Measurements from ENCODE around the gene CD63. TPM values are rescaled to one million over a fixed set of nuclear protein-coding genes. Genes with fewer than 3 reads are reported as not detected.
A peak's percentile ranks its signal among the peaks of the same experiment; 100 is the strongest.

CD63 gene
- total RNA-seq, 2 experiments from 2014 or later, result 222 to 288 TPM

DNA sequence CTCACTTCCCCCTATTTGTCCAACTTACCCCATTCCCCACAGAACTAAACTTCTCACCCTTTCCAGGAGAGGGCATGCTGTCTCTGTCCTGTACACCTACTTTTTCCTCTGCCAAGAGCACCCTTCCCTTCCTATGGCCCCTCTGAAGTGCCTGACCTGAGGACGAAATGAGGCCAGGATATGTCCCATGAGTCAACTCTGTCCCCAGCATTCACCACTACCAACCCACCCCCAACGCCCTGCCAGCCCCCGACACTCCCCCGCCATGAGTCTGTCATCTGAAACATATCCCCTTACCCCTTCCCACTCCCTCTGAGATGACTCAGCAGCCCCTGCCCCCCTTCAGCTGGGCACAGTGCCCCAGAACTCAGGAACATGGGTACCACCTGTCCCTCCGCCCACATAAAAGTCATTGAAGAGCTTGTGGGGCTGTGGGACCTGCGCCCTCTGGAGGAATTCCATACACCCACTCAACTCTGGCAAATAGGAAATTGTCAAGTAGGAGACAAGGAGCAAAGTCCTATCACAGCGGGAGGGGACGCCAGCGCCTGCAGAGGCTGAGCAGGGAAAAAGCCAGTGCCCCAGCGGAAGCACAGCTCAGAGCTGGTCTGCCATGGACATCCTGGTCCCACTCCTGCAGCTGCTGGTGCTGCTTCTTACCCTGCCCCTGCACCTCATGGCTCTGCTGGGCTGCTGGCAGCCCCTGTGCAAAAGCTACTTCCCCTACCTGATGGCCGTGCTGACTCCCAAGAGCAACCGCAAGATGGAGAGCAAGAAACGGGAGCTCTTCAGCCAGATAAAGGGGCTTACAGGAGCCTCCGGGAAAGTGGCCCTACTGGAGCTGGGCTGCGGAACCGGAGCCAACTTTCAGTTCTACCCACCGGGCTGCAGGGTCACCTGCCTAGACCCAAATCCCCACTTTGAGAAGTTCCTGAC, 47.4 kb downstream of the CD63 start:
- Mint-ChIP-seq H3K36me3 (no peaks in the 10 kb centered on the region), H3K27ac (no peak overlapping the region), H3K4me3 (no peak overlapping the region), H3K4me1 (peaks cover 10% of the 10 kb centered on the region), H3K27me3 (peaks cover 44% of the 10 kb centered on the region), H3K9me3 (ENCODE audit: low read depth) (no peaks in the 10 kb centered on the region)
- peak; percentile 57 for ATAC-seq
- CTCF ChIA-PET, result interaction anchor here (0.6 to 2.2 kb wide), 2 partner anchors 25 to 48 kb away, joined by 3 to 12 read pairs; no protein-coding TSS in a partner anchor
- no peak for DNase-seq

DNA sequence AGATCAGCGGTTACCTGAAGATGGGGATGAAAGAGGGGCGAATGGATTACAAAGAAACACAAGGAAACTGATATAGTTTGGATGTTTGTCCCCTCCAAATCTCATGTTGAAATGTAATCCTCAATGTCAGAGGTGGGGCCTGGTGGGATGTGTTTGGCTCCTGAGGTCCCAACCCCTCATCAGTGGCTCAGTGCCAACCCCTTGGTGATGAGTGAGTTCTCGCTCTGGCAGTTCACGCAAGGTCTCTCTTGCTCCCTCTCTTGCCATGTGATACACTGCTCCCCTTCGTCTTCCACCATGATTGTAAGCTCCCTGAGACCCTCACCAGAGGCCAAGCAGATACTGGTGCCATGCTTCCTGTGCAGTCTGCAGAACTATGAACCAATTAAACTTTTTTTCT, 49.1 kb downstream of the CD63 start:
- CTCF ChIA-PET, result no interaction called here
- Mint-ChIP-seq H3K4me3 (no peak overlapping the region), H3K4me1 (peaks cover 10% of the 10 kb centered on the region), H3K9me3 (ENCODE audit: low read depth) (no peaks in the 10 kb centered on the region), H3K27ac (no peak overlapping the region), H3K27me3 (peaks cover 56% of the 10 kb centered on the region), H3K36me3 (no peaks in the 10 kb centered on the region)
- ATAC-seq (no peak), DNase-seq (no peak)

DNA sequence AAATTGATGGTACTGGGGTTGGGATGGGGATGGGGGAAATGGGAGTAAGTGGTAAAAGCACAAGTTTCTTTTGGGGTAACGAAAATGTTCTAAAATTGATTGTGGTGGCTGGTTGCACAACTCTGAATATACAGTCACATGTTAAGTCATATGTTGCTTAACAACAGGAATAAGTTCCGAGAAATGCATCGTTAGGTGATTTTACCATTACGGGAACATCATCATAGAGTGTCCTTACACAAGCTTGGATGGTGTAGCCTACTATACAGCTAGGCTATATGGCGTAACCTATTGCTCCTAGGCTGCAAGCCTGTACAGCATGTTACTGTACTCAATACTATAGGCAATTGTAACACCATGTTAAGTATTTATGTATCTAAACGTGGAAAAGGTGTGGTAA, 52.1 kb downstream of the CD63 start:
- ATAC-seq (no peak), DNase-seq (no peak)
- CTCF ChIA-PET, result interaction anchor here (0.6 kb wide), 1 partner anchor 1485 kb away, joined by 3 read pairs; no protein-coding TSS in a partner anchor
- peaks cover 9% of the 10 kb centered on the region for H3K4me1 Mint-ChIP-seq
- peaks cover 43% of the 10 kb centered on the region for H3K27me3 Mint-ChIP-seq
- H3K36me3 Mint-ChIP-seq, result no peaks in the 10 kb centered on the region
- no peaks in the 10 kb centered on the region for H3K9me3 Mint-ChIP-seq (ENCODE audit: low read depth)
- H3K4me3 Mint-ChIP-seq, result no peak overlapping the region
- H3K27ac Mint-ChIP-seq, result no peak overlapping the region

DNA sequence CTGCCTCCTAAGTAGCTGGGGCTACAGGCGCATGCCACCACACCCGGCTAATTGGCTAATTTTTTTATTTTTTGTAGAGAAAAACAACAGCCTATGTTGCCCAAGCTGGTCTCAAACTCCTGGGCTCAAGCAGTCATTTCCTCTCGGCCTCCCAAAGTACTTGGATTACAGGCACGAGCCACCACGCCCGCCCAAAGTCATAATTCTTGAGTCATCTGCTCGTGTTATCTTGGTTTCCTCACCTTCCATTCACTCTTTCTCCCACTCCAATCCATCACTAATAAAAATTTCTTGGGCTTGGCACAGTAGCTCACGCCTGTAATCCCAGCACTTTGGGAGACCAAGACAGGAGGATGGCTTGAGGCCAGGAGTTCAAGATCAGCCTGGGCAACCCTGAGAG, 53.1 kb downstream of the CD63 start:
- H3K27ac Mint-ChIP-seq, result no peak overlapping the region

More for the DNA sequence above, 53.1 kb downstream of the CD63 start:
- ATAC-seq (no peak), DNase-seq (no peak)
- Mint-ChIP-seq H3K27me3 (peaks cover 32% of the 10 kb centered on the region), H3K4me3 (no peak overlapping the region), H3K4me1 (no peaks in the 10 kb centered on the region), H3K36me3 (no peaks in the 10 kb centered on the region), H3K9me3 (ENCODE audit: low read depth) (no peaks in the 10 kb centered on the region)
- CTCF ChIA-PET, result interaction anchor here (0.6 to 1.3 kb wide), 2 partner anchors 19 to 188 kb away, joined by 3 read pairs; no protein-coding TSS in a partner anchor

Other genes with a start within 250 kb of the CD63 start
- gene OR6C68, start 236.6 kb downstream of the CD63 start, total RNA-seq, result not detected
- not detected for gene OR6C4, start 179.4 kb downstream of the CD63 start, total RNA-seq
- gene OR2AP1, start 156.5 kb downstream of the CD63 start, total RNA-seq, result not detected
- gene OR10P1, start 92.1 kb downstream of the CD63 start, total RNA-seq, result not detected
- 1 to 10 TPM; 3.7 to 4.4 TPM for gene ITGA7, start 21.1 kb downstream of the CD63 start, total RNA-seq
- 100 to 1,000 TPM; 151 to 152 TPM for gene BLOC1S1, start 13.0 kb downstream of the CD63 start, total RNA-seq
- gene RDH5, start 8.6 kb downstream of the CD63 start, total RNA-seq, result 10 to 100 TPM; 11.1 to 14.4 TPM
- gene GDF11, start 14.1 kb upstream of the CD63 start, total RNA-seq, result 10 to 100 TPM; 10.9 to 14.1 TPM
- 10 to 100 TPM; 96.8 to 98.6 TPM for gene SARNP, start 88.7 kb upstream of the CD63 start, total RNA-seq
- gene ORMDL2, start 89.0 kb upstream of the CD63 start, total RNA-seq, result 10 to 100 TPM; 45.8 to 57.2 TPM
- 10 to 100 TPM; 33.5 to 38.4 TPM for gene DNAJC14, start 100.6 kb upstream of the CD63 start, total RNA-seq
- gene MMP19, start 113.9 kb upstream of the CD63 start, total RNA-seq, result not detected
- gene PYM1, start 198.9 kb upstream of the CD63 start, total RNA-seq, result 10 to 100 TPM; 46.7 to 56.4 TPM
- gene DGKA, start 202.2 kb upstream of the CD63 start, total RNA-seq, result 100 to 1,000 TPM; 301 to 312 TPM
- gene PMEL, start 237.0 kb upstream of the CD63 start, total RNA-seq, result under 1 TPM; 0.23 to 0.37 TPM
- 100 to 1,000 TPM; 146 to 158 TPM for gene CDK2, start 237.8 kb upstream of the CD63 start, total RNA-seq
- 10 to 100 TPM; 46.4 to 55.6 TPM for gene RAB5B, start 245.1 kb upstream of the CD63 start, total RNA-seq

All from activated CD8-positive, alpha-beta memory T cell treated with anti-CD3 and anti-CD28 coated beads, Interleukin-2, amount 10 ng/mL, durations not matched to agents 7 days and 5 days (primary cell).